ENCODE data around the gene CTXND2. TPM values are rescaled to one million over a fixed set of nuclear protein-coding genes. Genes with fewer than 3 reads are reported as not detected.

CTXND2 gene
- total RNA-seq, 2 experiments from 2014 or later, result not detected

- H3K36me3 ChIP-seq (ENCODE audit: insufficient read depth, low read length), result peaks cover 95% of the 10 kb centered on the region
- intact Hi-C loops (cut with micrococcal nuclease; ENCODE audit: unreplicated experiment), result no loop called here
- BruUV-seq (replicated peaks), result no TSS peak
Measured at GRCh38 chr1:150961756-150962155, 74.8 kb downstream of the CTXND2 start.

More at GRCh38 chr1:150961756-150962155, 74.8 kb downstream of the CTXND2 start:
- no peaks in the 10 kb centered on the region for H3K9me2 ChIP-seq (ENCODE audit: insufficient read depth, low read length)
- POLR2A ChIA-PET, result no interaction called here
- CTCF ChIA-PET (ENCODE audit: unreplicated experiment), result no interaction called here
- no peak overlapping the region for H3K4me2 ChIP-seq (ENCODE audit: low read length)
- H3K27ac ChIP-seq (ENCODE audit: low read depth, low read length, poor library complexity, severe bottlenecking), result no peak overlapping the region
- TF ChIP-seq EZH2phosphoT487 (IDR thresholded peaks at IDR 0.05; ENCODE audit: borderline replicate concordance, low read depth, low read length) (no peak), CTCF (conservative IDR thresholded peaks at IDR 0.05; ENCODE audit: low read length) (no peak)
- no peak overlapping the region for H2AFZ ChIP-seq (ENCODE audit: low read length)
- H4K20me1 ChIP-seq (ENCODE audit: insufficient read depth, low read length), result no peaks in the 10 kb centered on the region
- no peak for DNase-seq (ENCODE audit: low spot score)
- no peaks in the 10 kb centered on the region for H3K9me3 ChIP-seq (ENCODE audit: low read length)
- H3K4me1 ChIP-seq (ENCODE audit: insufficient read depth, low read length, poor library complexity, severe bottlenecking), result no peaks in the 10 kb centered on the region
- no peak overlapping the region for H3K4me3 ChIP-seq (ENCODE audit: low read depth, low read length, poor library complexity, severe bottlenecking)
- no peaks in the 10 kb centered on the region for H3K79me2 ChIP-seq (ENCODE audit: insufficient read depth, low read depth, low read length)

Other genes starting within 250 kb of the CTXND2 start
- gene GOLPH3L, start 190.0 kb upstream of the CTXND2 start, total RNA-seq (2014; rRNA removed; shearing (Covaris generic)), result 6.2 and 13.2 TPM in 2 replicates
- 28.4 and 29.0 TPM in 2 replicates for gene GOLPH3L, start 190.0 kb upstream of the CTXND2 start, total RNA-seq (2022)
- gene HORMAD1, start 166.2 kb upstream of the CTXND2 start, total RNA-seq (2014; rRNA removed; shearing (Covaris generic)), result not detected in 2 replicates
- 0.22 and 0.89 TPM in 2 replicates for gene HORMAD1, start 166.2 kb upstream of the CTXND2 start, total RNA-seq (2022)
- gene CTSS, start 121.4 kb upstream of the CTXND2 start, total RNA-seq (2014; rRNA removed; shearing (Covaris generic)), result 38.7 and 47.4 TPM in 2 replicates
- gene CTSS, start 121.4 kb upstream of the CTXND2 start, total RNA-seq (2022), result 40.6 and 42.6 TPM in 2 replicates
- gene CTSK, start 78.9 kb upstream of the CTXND2 start, total RNA-seq (2014; rRNA removed; shearing (Covaris generic)), result 1.6 and 1.8 TPM in 2 replicates
- 1.8 and 2.1 TPM in 2 replicates for gene CTSK, start 78.9 kb upstream of the CTXND2 start, total RNA-seq (2022)
- gene ARNT, start 10.5 kb upstream of the CTXND2 start, total RNA-seq (2014; rRNA removed; shearing (Covaris generic)), result 14.1 and 21.9 TPM in 2 replicates
- 29.7 and 32.6 TPM in 2 replicates for gene ARNT, start 10.5 kb upstream of the CTXND2 start, total RNA-seq (2022)
- gene SETDB1, start 39.2 kb downstream of the CTXND2 start, total RNA-seq (2014; rRNA removed; shearing (Covaris generic)), result 42.3 and 66.8 TPM in 2 replicates
- 73.6 and 81.1 TPM in 2 replicates for gene SETDB1, start 39.2 kb downstream of the CTXND2 start, total RNA-seq (2022)
- gene CERS2, start 87.7 kb downstream of the CTXND2 start, total RNA-seq (2014; rRNA removed; shearing (Covaris generic)), result 50.9 and 64.7 TPM in 2 replicates
- 92.8 and 96.6 TPM in 2 replicates for gene CERS2, start 87.7 kb downstream of the CTXND2 start, total RNA-seq (2022)
- 0.67 and 1.1 TPM in 2 replicates for gene ANXA9, start 95.2 kb downstream of the CTXND2 start, total RNA-seq (2014; rRNA removed; shearing (Covaris generic))
- gene ANXA9, start 95.2 kb downstream of the CTXND2 start, total RNA-seq (2022), result 0.39 and 0.65 TPM in 2 replicates
- 3.8 and 8.5 TPM in 2 replicates for gene MINDY1, start 119.8 kb downstream of the CTXND2 start, total RNA-seq (2014; rRNA removed; shearing (Covaris generic))
- gene MINDY1, start 119.8 kb downstream of the CTXND2 start, total RNA-seq (2022), result 10.2 and 13.8 TPM in 2 replicates
- gene PRUNE1, start 121.3 kb downstream of the CTXND2 start, total RNA-seq (2014; rRNA removed; shearing (Covaris generic)), result 15.4 and 18.8 TPM in 2 replicates
- gene PRUNE1, start 121.3 kb downstream of the CTXND2 start, total RNA-seq (2022), result 20.4 and 20.8 TPM in 2 replicates
- 1.6 and 2.1 TPM in 2 replicates for gene BNIPL, start 149.4 kb downstream of the CTXND2 start, total RNA-seq (2014; rRNA removed; shearing (Covaris generic))
- gene BNIPL, start 149.4 kb downstream of the CTXND2 start, total RNA-seq (2022), result 0.74 and 3.2 TPM in 2 replicates
- 0.54 TPM in 1 of 2 replicates, not detected in the other for gene C1orf56, start 160.6 kb downstream of the CTXND2 start, total RNA-seq (2014; rRNA removed; shearing (Covaris generic))
- 0.25 TPM in 1 of 2 replicates, not detected in the other for gene C1orf56, start 160.6 kb downstream of the CTXND2 start, total RNA-seq (2022)
- 44.1 and 48.2 TPM in 2 replicates for gene CDC42SE1, start 172.5 kb downstream of the CTXND2 start, total RNA-seq (2014; rRNA removed; shearing (Covaris generic))
- 59.5 and 63.3 TPM in 2 replicates for gene CDC42SE1, start 172.5 kb downstream of the CTXND2 start, total RNA-seq (2022)
- gene MLLT11, start 173.3 kb downstream of the CTXND2 start, total RNA-seq (2014; rRNA removed; shearing (Covaris generic)), result 4.2 and 4.7 TPM in 2 replicates
- 4.7 and 4.8 TPM in 2 replicates for gene MLLT11, start 173.3 kb downstream of the CTXND2 start, total RNA-seq (2022)
- gene GABPB2, start 183.6 kb downstream of the CTXND2 start, total RNA-seq (2014; rRNA removed; shearing (Covaris generic)), result 14.7 and 17.2 TPM in 2 replicates
- gene GABPB2, start 183.6 kb downstream of the CTXND2 start, total RNA-seq (2022), result 18.2 and 20.0 TPM in 2 replicates

All from OCI-LY7 (cell line).